Measurements from ENCODE around the gene PIERCE2.
"Not testable (repeated sequence)": the region's sequence is repeated elsewhere in the genome, so short reads cannot be mapped to it uniquely, and the experiment has no call there.

PIERCE2 gene, protein sequence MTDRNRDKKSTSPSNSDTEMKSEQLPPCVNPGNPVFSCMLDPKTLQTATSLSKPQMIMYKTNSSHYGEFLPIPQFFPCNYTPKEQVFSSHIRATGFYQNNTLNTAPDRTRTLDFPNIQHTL

DNA sequence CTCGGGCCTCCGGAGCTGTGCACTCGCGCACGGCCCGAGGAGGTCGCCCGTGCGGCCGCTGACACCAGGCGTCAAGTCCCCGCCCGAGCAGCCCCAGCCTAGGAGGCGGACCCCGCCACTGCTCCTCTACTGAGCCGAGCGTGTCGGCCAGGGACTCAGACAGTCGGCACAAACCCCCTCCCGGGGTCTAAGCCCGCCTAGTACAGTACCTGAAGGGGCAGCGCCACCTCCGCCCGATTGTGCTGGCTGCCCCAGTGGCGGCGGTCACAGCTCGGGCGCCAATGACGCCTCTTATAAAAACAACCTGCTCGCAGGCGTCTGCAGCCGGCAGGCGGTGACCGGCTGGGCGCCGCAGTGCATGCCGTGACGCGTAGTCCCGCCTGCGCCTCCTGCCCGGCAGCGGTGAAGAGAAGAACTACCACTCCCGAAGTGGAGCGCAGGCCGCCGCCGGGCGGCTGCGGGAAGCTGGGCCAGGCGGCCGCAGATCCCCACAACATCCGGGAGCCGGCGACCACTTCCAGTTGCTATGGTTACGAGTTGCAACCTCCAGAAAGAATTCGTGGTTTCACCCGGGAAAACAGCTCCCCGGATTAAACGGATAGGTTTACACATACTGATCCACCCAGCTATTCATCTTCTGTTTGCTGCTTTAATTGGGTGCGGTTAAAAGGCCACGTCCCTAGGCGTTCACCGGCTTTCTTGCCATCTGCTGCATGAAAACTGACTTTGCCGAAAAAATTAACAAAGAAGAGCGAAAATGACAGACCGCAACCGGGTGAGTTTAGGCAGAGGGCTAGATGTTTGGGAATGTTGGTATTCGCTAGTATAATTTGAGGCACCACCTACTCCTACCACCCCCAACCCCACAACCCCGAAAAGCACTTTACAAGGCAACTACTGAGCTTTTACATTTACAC lies at the start of gene PIERCE2, which contains the start of gene CCPG1:
TSS of gene PIERCE2 (plus strand) at position 484 of the 917 bp plus-strand sequence. CDS start at position 758, 274 bp downstream.
TSS of gene CCPG1 (minus strand) at position 348 of the 917 bp plus-strand sequence. CDS start 18,935 bp downstream, outside the sequence.
- DNase-seq = peak; percentile 99

DNA sequence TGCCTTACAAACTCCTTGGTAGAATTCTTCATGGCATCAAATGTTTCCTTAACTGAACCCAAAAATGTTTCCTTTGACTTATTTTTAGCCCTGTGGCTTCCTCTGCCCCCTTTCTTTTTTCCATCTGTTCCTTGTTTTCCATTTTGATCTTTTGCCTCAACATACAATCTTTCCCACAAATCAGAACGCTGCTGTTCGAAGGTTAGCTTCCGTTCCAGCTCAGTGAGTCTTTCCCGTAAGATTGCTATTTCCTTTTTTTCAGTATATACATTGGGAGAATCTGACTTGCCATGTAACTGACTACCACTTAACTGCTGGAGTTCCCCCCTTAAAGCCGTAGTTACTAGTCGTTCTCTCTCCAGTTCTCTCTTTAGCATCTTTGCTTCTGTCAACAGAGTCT lies 48.0 kb upstream of the PIERCE2 start:
- DNase-seq = no peak

DNA sequence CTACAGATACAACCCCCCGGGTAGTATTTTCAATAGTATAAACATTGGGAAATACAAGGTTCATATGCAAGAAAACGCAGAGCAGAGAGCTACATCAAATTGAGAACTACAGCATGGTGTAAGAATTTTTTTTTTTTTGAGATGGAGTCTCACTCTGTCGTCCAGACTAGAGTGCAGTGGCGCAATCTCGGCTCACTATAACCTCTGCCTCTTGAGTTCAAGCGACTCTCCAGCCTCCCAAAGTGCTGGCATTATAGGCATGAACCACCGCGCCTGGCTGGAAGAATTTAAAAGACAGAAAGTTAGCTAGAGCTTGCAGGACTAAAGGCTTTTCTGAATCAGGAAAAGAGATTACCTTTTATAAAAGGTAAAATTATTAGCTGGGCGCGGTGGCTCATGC lies 47.2 kb upstream of the PIERCE2 start:
- no peak for DNase-seq

DNA sequence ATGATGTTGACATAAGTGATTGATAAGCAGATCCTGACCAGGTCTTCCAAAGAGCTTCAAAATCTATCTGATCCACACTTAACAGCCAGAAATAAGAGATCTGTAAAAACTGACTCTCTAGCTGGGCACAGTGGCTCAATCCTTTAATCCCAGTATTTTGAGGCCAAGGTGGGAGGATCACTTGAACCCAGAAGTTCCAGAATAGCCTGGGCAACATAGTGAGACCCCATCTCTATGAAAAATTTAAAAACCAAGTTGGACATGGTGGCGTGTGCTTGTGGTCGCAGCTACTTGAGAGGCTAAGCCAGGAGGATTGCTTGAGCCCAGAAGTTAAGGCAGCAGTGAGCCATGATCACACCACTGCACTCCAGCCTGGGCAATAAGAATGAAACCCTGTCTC lies 45.7 kb upstream of the PIERCE2 start:
- DNase-seq = no peak

DNA sequence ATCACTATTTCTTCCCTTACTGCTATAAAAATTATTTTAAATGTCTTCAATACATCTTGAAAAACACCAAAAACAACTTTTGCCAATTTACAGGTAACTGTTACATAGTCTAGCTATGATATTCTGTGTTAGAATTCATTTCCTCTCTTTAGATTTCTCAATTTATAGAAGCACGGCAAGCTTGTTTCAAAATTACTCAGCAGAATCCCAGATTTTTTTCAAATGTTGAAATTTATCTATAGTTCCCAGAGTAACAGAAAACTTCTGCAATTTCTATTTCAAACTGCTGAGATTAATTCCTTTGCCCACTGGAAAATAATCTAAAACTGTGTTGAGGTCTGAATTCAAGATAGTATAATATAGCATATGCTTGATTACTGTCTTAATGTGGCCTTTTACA lies 41.3 kb upstream of the PIERCE2 start:
- no peak for DNase-seq

DNA sequence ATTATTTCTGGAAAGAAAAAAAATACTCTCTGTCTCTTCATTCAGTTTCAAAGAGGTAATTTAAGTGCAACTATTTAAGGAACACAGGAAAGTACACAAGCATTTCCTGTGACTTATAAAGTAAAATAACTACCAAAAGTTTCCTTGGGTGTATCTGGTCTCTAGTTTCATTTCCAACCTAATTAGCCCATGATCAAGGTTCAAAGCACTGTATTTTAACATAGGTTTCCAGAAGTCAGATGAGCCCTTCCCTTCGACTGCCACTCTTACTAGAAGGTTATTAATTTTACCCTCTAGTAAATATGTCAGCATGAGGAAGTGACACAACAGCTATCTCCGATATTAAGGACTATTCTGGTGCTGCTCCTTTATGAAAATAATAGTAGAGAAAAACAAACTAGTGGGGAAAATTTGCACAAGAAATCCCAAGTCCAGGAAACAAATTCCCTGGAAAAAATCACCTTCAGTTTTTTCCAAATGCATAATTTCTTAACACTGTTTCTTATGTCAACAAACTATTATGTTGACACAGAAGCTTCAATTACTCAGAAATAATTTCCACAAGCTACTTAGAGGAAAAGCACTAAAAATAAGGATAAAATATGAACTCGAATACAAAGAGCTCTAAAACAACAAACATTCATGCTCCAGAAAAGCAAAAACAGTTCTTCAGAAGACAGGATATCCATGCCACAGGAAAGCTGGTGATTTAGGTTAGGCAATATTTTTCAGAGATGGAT lies 35.4 kb upstream of the PIERCE2 start:
- no peak for DNase-seq

DNA sequence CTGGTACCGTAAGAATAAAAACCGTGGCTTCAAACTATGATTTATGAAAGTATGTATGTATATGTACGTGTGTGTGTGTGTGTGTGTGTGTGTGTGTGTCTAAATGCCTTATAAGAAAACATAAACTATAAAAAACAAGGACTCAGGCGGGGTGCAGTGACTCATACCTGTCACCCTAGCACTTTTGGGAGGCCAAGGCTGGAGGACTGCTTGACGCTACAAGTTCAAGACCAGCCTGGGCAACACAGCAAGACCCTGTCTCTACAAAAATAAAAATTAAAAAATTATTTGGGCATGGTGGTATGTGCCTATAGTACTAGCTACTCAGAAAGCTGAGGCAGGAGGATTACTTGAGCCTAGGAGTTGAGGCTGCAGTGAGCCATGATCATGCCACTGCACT lies 29.2 kb upstream of the PIERCE2 start:
- no peak for DNase-seq

DNA sequence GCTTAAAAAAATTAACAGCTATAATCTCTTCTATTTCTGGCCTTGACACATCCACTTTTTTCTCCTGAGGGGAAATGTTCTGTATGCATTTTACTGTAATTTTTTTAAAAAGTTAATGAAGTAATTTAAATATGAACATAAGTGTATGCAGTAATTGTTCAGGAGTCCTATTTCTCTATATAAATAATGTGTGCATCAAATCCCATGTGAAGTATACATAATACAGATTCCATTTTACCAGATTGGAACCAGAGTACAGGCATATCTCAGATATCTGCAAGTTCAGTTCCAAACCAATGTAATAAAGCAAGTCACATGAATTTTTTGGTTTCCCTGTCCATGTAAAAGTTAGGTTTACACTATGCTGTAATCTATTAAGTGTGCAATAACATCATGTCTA lies 26.7 kb upstream of the PIERCE2 start:
- DNase-seq = no peak

DNA sequence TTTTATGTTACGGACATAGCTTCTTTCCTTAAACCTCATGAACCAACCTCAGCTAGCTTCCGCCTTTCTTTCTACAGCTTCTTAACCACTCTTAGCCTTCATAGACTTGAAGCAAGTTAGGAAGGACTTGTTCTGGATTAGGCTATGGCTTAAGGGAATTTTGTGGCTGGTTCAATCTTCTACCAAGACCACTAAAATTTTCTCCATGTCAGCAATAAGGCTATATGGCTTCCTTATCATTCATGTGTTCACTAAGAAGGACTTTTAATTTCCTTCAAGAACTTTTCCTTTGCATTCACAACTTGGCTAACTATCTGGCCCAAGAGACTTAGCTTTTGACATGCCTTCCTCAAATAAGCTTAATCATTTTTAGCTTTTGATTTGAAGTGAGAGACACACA lies 24.6 kb upstream of the PIERCE2 start:
- DNase-seq = no peak

DNA sequence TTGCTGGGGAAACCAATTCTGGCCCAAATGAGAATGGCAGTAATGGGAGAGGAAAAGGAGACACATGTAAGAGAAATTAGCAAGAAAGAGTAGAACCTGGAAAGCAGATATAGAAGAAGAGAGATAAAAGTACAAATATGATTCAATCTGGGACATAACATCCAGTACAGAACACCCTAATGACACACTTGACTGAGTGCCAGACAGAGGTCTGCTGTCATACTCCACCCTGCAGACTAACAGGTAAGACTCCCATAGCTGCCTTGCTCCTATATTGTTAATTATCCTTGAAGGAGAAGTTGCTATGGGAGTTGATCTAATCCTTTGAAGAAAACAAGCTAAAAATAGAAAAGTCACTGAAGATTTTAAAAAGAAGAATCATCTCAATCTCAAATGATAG lies 21.3 kb upstream of the PIERCE2 start:
- DNase-seq = no peak

DNA sequence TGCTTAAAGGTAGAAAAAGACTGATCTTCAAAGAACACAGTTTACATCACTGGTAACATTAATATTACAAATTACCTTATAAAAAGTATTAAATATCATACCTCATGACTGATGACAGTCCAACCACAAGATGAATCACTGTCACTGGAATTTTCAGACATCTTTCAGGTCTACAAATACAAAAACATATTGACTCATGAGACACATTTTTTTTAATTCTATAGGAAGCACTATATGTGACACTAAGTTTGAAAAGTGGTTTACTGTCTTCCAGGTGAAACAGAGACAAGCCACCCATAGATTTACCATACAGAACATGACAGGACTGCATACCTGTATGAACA lies 19.1 kb upstream of the PIERCE2 start:
- no peak for DNase-seq

DNA sequence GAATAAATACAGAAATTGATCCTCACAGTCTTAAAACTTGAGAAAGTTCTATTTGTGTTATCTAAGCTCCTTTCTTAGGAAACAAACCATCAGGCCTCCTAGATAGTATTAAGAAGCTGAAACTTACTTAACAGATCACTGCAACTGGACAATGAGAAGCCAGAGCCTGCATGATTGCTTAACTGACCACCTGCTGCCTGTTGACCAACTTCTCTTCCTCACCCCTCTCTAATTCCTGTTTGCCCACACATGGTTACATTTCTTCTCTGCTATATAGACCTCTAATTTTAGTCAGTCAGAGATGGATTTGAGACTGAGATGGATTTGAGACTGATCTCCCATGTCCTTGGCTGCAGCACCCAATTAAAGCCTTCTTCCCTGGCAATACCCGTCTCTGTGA lies 13.6 kb upstream of the PIERCE2 start:
- no peak for DNase-seq

DNA sequence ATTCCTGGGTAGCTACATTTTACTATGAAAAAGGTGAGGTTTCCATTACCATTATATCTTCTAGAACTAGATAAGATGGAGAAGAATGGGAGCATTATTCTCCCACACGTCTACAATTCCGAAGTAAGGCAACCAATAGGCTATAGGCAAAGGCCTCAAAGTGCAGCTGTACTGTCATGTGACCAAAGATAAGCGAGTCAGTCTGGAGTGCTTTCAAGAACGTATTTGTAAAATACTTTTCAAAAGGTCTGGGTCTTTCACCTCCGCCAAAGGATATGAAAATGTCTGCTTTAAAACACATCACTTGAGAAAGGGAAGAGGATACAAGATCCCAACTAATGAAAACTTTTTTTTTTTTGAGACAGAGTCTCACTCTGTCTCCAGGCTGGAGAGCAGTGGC lies 10.1 kb upstream of the PIERCE2 start:
- no peak for DNase-seq

DNA sequence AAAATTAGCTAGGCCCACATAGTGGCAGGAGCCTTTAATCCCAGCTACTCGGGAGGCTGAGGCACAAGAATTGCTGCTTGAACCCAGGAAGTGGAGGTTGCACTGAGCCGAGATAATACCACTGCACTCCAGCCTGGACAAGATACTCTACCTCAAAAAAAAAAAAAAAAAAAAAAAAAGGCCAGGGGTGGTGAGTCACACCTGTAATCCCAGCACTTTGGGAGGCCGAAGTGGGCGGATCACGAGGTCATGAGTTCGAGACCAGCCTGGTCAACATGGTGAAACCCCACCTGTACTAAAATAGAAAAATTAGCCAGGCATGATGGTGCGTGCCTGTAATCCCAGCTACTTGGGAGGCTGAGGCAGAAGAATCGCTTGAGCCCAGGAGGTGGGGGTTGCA lies 8.2 kb upstream of the PIERCE2 start:
- DNase-seq = not testable (repeated sequence)

DNA sequence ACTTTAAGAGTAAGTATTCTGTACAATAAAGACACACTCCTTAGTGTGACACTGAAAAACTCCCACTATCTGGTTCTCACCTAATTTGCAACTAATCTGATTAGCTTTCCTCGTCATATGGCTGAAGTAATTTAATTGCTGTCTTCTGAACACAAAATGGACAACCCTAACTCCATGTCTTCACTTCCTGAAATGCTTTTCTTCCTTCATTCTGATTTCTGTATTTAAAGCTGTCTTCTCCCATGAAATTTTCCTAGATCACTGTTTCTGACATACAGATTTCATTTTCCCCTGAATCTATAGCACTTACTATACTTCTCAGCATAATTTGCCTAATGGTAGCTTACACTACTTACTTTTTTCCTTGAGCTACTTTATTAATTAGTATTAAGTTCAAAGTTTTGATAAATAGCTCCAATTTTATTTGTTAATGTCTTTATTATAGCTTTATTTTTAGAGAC lies 6.5 kb upstream of the PIERCE2 start:
- no peak for DNase-seq

DNA sequence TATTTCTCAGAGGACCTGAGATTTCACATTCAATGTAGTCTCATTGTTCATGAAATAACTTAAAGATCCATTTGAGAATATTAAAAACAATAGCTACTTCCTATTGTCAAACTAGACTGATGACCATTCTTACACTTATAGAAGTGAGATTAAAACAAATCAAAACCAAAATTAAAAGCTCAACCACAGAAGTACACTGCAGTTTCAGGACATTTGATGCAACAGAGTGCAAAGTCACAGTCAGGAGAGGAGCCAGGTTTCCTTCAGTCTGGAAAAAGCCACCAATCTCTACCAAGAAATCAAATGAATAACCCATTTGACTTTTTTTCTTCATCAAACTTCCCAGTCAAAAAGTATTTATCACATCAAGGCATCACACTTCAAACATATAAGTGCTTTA lies 5.6 kb upstream of the PIERCE2 start:
- peak; percentile 26 for DNase-seq

DNA sequence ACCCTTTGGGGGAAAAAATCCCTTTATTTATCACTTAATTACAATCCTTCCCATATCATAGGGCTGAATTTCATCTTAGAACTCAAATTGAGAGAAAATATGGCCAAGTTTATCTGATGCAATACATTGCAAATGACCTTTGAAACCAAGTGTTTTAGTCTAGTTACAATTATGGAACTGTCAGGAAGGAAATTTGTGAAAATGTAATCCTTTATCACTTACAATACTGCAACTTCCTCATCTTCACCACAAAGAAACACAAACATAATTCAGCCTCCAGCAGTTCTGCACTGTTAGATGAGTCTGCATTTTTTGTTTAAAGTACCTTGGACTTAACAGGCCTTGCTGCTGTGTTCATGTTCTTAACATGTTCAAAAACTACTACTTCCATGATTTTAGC lies 4.8 kb upstream of the PIERCE2 start:
- peak; percentile 83 for DNase-seq

DNA sequence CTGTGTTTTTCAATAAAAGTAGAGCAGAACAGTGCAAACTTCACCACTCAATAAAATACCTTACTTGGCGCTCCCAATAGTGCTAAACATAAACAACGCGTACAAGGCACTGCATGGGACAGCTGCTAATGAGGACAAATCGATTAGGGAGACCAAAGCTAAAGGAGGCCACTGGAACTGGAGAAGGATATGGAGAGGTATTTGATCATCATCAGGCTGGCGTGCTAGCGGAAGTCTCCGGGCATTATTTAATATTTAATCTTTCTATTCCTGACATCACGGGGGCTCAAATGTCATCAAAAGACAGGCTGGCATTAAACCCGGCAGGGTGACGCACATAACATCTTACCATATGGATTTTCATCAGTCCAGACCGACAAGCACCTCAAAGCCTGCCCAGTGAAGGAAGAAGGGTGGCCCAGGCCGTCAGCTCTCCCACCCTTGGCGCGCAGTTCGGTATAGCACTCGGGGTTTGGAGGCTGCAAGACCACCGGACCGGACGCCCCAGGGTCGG lies 740 bp upstream of the PIERCE2 start:
- DNase-seq = no peak

DNA sequence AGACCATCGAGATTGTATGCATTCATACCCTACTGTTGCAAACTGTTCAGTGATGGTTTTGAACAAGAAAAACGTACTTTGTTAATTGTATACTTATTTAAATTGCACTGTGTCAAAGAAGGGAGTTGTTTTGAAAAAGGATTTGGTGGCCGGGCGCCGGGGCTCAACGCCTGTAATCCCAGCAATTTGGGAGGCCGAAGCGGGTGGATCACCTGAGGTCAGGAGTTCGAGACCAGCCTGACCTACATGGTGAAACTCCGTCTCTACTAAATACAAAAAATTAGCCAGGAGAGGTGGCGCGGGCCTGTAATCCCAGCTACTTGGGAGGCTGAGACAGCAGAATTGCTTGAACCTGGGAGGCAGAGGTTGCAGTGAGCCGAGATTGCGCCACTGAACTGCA lies 681 bp downstream of the PIERCE2 start:
- DNase-seq = not testable (repeated sequence)

DNA sequence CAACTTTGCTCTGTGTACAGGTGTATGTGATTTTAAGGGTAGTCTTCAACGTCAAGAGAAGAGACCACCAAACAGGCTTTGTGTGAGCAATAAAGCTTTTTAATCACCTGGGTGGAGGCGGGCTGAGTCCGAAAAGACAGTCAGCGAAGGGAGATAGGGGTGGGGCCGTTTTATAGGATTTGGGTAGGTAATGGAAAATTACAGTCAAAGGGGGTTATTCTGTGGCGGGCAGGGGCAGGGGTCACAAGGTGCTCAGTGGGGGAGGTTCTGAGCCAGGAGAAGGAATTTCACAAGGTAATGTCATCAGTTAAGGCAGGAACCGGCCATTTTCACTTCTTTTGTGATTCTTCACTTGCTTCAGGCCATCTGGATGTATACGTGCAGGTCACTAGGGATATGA lies 9.4 kb downstream of the PIERCE2 start:
- DNase-seq = not testable (repeated sequence)

DNA sequence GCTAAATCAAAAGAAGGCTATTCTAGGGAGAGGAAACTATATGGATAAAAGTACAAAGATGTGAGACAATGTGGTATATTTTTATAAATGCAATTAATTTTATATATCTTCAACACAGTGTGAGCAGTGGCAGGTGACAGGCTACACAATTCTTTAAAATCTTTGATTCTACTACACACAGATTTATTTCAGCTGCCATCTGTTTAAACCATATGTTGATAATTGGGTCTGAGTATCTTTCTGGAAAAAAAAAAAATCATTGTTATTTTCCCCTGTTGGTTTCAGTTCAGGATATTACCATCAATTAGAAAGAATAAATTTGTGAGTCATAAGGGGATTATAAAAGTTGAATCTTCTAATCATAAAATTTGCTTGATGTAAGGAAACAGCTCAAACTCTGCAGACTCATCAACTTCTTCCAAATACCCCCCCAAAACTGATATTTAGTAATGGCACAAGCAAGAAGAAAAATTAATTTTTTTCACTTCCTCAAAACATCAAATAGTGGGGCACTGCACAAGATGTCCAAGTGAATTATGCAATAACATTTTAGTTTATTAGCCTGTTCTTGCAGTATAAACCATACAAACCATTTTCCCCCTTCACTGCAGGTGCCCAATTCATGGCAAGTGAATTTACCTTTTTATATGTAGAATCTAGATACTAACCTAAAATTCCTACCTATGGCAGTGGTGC lies 12.0 kb downstream of the PIERCE2 start:
- no peak for DNase-seq

DNA sequence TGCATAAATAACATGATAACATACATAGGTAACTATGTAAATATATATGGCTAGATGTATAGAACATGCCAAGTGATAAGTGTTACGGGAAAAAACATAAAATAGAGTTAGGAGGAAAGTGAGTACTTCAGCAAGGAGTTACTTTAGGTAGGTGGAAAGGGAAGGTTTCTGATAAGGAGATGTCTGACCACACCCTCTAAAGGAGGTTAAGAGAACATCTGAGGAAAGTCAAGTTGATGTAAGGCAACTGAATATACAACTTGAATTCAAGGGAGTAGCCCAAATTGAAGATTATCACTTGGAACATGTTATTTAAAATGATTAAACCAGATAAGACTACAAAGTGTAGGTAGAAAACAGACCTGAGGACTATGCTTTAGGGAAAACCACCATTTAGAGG lies 13.8 kb downstream of the PIERCE2 start:
- DNase-seq = no peak
